HG03469 (cell line): Measurements from ENCODE around the gene SPRY1.

ENCODE experiments used
- ATAC-seq: cut with Tn5 transposase; IDR thresholded peaks from one replicate; pipeline ENCODE4 v1.9.1; 2021; ENCODE audit warnings: mild to moderate bottlenecking, moderate library complexity, moderate number of reproducible peaks; ENCODE audit not compliant: unreplicated experiment

SPRY1 gene

GRCh38 chr4:123438031-123438430 lies 41.4 kb downstream of the SPRY1 start:
- no peak for ATAC-seq

GRCh38 chr4:123443401-123444289 lies 47.0 kb downstream of the SPRY1 start:
- peak; percentile 75 for ATAC-seq

GRCh38 chr4:123444290-123444731 lies 47.7 kb downstream of the SPRY1 start:
- ATAC-seq, result peak; percentile 47

- ATAC-seq, result no peak
Observed at GRCh38 chr4:123446865-123447474, 50.4 kb downstream of the SPRY1 start.

GRCh38 chr4:123449362-123449761 lies 52.8 kb downstream of the SPRY1 start:
- no peak for ATAC-seq

- peak; percentile 96 for ATAC-seq
Observed at GRCh38 chr4:123449780-123450179, 53.2 kb downstream of the SPRY1 start.

GRCh38 chr4:123450393-123450792 lies 53.8 kb downstream of the SPRY1 start:
- ATAC-seq, result no peak

GRCh38 chr4:123452616-123453015 lies 56.0 kb downstream of the SPRY1 start:
- no peak for ATAC-seq

- no peak for ATAC-seq
Observed at GRCh38 chr4:123453061-123453680, 56.6 kb downstream of the SPRY1 start.
